Stimulated activated CD4-positive, alpha-beta T cell treated with anti-CD3 and anti-CD28 coated beads, TNF-alpha, amount 100 ng/mL, for 1 hour (primary cell): ENCODE data around the gene GSDME.
"Not testable (repeated sequence)": the region's sequence is repeated elsewhere in the genome, so short reads cannot be mapped to it uniquely, and the experiment has no call there.

Experiments
- DNase-seq, 3 donors: peaks; one replicate each; pipeline ENCODE4 v3.0.0-alpha.2; 2020; ENCODE audit warnings: low read depth in 3 of 3, low spot score in 1 of 3

Gene GSDME

DNA sequence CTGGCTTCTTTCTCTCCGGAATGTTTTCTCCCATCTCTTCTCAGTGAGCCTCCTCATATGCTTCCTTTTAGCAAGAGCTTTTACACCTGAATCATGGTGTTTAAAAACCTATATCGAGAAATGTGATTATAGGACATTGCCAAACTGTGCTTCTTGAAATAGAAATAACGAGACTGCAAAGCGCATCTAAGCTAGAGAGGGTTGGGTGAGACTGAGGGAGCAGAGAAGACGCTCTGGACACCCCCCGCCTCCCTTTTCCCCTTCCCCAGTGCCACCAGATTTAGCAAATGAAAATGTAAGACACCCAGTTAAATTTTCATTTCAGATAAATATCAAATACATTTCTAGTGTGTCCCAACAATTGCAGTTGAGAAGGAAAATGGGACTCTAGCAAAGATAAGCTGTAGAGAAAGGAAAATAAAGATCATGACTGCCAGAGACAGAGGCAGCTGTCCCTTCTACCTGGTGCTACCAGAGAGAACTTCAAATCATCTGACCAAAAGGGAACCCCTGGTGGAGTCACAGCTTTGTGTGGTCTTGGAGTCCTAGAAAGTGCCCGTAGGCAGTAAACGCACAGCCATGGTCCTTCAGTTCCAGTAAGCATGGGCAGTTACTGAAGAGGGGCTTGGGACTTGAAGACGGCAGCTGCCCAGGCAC is 14.6 kb downstream of the GSDME start:
- no peak for DNase-seq

DNA sequence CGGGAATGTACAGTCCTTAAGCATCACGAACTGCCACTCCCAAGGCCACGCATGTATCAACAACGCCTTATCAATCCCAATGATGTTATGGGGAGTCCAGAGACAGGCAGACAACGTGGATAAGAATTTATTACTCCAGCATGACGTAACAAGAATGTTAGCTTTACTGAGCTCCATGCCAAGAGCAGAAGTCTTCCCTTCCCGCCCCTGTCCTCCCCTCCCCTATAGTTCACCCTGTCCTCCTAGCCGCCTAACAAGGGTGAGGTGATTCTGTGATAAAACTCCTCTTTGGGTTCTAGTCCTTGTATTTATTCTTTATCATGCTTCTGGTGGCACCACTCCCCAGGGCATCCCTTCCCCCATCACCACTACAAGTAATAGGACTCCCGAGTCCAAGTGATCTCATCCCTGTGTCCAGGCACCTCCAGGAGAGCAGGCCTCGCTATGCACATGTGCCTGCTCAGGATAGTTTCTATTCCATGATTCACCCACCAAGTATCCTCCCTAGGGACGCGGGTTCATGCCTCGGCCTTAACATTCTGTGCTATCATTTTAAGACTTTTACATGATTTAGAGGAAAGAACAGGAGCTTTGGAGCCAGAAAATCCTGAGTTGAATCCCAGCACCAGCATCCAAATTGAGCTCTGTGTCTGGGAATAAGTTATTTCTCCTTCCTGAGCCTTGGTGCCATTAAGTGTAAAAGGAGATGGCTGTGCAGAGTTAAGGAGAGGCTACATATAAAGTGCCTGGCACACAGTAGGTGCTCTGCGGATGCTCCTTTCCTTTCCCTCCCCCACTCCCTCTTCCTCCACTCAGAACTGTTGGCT is 15.4 kb downstream of the GSDME start:
- DNase-seq: no peak

DNA sequence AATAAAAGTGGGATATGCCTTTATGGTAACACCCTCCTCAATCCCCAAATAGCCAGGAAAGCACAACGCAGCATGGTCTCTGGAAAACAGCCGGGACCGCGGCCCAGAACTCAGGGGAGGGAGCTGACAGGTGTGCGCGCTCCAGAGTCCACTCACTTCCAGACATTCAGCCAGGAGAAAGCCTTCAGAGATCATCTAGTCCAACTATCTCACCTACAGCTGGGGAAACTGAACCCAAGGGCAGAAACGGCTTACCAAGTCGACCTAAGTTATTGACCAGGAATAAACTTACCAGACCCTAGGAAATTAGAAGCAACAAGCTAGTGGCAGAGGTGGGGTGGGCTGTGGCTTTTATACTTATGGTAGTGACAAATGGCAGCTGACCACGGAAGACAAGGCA is 16.4 kb downstream of the GSDME start:
- DNase-seq: no peak

DNA sequence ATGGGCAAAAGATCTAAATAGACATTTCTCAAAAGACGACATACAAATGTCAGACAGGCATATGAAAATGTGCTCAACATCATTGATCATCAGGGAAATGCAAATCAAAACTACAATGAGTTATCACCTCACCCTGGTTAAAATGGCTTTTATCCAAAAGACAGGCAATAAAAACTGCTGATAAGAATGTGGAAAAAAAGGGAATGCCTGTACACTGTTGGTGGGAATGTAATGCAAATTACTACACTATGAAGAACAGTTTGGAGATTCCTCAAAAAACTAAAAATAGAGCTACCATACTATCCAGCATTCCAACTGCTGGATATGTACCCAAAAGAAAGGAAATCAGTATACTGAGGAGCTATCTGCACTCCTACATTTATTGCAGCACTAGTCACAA is 18.0 kb downstream of the GSDME start:
- DNase-seq: no peak

DNA sequence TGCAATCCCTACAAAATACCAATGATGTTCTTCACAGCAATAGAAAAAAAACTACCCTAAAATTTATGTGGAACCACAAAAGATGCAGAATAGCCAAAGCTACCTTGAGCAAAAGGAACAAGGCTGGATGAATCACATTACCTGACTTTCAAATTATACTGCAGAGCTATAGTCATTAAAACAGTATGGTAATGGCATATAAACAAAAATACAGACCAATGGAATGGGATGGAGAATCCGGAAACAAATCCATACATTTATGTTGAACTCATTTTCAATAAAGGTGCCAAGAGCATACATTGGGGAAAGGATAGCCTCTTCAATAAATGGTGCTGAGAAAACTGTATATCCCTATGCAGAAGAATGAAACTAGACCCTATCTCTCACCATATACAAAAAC is 18.7 kb downstream of the GSDME start:
- DNase-seq: no peak

DNA sequence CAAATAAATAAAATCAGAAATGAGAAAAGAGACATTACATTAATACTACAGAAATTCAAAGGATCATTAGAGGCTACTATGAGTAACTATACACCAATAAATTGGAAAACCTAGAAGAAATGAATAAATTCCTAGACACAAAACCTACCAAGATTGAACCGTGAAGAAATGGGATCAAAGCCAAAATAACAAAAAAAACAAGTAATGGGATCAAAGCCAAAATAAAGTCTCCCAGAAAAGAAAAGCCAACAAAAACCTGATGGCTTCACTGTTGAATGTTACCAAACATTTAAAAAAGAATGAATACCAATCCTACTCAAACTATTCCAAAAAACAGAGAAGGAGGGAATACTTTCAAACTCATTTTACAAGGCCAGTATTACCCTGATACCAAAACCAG is 20.0 kb downstream of the GSDME start:
- DNase-seq: no peak

DNA sequence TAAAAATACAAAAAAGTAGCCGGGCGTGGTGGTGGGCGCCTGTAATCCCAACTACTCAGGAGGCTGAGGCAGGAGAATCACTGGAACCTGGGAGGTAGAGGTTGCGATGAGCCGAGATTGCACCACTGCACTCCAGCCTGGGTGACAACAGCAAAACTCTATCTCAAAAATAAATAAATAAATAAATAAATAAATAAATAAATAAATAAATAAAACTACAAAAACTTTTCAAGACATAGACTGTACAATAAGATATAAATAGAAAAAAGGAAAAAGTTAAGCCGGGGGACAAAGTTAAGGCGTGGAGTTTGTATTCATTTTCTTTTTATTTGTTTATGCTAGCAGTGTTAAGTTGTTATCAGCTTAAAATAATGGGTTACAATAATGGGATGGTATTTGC is 21.7 kb downstream of the GSDME start:
- DNase-seq: not testable (repeated sequence)

DNA sequence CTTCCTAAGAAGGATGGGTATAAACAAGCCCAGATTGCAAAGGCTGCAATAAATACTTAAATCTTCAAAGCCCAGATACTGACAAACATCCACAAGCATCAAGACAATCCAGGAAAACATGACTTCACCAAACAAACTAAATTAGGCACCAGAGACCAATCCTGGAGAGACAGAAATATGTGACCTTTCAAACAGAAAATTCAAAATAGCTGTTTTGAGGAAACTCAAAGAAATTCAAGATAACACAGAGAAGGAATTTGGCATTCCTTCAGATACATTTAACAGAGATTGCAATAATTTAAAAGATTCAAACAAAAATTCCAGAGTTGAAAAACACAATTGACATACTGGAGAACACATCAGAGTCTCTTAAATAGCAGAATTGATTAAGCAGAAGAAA is 23.0 kb downstream of the GSDME start:
- DNase-seq: no peak

DNA sequence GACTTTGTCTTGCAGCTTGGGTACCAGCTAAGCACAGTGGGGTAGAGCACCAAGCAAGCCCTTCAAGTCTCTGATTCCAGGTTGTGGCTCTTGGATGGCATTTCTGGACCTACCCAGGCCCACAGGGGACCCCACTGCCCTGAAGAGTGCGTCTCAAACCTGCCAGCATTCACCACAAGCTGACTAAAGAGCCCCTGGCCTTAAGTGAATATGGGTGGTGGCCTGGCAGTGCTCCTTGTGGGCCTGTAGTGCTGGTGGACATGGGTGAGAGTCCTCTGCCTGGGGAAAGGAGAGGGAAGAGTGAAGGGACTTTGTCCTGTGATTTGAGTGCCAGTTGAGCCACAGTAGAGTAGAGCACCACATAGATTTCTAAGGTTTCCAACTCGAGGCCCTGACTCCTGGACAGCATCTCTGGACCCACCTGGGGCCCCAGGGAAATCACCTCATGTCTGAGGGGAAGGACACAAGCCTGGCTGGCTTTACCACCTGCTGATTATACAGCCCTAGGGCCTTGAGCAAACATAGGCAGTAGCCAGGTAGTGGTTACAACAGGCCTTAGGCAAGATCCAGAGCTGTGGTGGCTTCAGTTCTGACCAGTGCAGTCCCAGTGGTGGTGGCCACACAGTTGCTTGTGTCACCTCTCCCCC is 23.7 kb downstream of the GSDME start:
- DNase-seq: no peak

DNA sequence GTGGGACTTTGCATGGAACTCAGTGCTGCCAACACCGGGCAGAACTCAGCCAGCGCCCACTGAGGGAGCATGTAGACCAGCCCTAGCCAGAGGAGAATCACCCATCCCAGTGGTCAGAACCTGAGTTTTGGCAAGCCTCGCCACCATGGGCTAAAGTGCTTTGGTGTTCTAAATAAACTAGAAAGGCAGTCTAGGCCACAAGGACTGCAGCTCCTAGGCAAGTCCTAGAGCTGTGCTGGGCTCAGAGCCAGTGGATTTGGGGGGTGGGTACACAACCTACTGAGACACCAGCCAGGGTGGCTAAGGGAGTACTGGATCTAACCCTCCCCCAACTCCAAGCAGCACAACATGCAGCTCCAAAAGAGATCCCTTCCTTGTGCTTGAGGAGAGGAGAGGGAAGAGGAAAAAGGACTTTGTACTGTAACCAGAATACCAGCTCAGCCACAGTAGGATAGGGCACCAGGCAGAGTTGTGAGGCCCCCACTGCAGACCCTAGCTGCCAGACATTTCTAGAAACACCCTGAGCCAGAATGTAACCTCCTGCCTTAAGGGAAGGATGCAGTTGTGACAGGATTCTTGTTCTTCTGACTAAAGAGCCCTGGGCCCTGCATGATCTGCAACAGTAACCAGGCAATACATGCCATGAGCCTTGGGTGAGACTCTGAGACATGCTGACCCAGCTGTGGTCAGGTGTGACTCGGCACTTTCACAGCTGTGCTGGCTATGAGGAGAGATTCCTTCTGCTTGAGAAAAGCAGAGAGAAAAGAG is 24.4 kb downstream of the GSDME start:
- DNase-seq: no peak

DNA sequence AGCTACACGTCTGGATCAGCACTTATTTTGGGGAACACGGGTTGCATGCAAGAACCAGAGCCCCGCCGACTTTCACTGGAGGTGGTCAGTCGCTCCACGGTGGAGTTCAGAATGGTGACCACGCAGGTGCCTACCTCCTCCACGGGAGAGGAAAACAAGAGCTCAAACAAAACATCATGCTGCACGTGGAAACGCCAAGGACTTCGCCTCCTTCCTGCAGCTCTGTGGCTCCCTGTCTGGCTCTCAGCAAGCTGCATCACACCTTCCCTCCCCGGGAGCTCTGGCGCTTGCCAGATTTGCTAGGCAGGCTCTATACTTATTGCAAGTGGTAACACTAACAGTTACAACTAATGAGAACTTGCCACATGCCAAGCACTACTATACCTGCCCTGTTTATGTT is 26.0 kb downstream of the GSDME start:
- no peak for DNase-seq

DNA sequence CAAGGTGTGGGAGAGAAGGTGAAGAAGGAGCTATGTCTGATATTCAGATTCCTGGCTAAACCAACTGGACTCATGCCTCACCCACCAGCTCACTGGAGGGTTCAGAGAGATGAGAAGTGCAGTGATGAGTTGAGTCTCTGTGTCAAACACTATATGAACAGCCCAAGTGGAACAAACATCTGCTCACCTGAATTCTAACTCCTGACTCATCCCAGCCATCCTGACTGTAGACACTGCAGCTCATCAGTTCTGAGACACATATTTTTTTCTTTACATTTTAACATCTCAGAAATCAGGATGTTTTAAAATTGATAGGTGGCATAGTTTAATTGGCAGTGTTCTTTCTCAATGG is 27.3 kb downstream of the GSDME start:
- no peak for DNase-seq

DNA sequence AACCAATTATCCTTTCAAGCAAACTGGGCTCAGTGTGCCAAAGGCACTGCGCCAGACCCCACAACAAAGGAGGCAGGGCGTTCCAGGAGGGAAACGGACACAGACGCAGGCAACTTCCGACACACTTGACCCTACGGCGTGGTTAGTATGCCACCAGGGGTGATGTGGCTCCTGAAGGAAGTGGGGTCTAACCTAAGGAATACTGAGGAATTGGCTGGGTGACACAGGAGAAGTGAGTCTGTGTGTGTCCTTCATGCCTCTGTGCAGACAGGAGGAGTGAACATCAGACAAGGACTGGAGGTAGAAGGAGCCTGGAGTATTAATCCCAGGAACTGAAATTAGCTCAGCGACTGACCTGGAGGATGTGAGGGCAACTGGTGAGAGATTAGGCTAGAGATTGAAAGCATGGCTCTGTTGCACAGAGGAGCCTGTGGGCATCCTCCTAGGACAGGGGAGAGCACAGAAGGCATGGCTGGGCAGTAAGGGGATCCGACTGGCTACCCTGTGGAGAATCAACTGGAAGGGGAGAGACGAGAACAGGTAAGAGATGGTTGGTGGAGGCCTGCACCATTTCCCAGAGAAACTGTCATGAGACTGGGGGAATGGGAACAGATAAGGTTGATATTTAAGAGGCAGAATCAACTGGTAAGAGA is 27.8 kb downstream of the GSDME start:
- no peak for DNase-seq

DNA sequence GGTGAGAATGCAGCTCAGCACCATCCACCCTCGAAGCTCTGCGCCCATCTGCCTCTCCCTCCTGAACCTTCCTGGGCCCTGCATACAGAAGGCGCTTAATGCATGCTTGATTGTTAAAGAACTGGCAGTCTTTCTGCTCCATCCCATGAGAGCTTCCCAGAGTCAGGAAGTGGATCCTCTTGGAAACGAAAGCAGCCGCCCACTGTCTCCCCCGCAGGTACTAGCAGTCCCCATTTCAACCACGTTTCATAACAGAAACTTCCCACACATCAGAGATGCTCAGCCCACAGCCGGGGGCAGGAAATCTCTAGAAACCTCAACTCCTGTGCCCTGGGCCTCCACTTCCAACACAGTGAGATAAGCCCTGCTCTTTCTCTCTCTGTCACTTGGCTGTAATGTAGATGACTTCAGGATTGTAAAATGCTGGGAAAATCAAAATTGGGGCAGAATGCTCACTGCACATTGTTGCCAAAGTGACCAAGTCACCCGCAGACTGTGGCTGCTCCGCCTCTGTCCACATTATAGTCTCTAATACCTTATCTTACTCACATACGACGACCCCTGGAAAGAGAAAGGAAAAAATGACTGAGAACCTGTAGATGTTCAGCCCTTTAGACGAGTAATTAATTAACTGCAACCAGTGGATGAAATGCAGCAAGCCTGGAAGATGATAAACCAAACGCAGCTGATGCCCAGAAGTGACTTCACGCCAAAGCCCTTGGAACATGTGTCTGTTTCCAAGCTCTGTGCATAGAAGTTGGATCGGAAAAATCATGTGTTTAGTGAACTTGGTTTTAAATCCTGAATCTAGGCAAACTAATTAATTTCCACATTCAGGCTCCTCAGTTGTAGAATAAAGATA is 28.5 kb downstream of the GSDME start:
- DNase-seq: no peak

DNA sequence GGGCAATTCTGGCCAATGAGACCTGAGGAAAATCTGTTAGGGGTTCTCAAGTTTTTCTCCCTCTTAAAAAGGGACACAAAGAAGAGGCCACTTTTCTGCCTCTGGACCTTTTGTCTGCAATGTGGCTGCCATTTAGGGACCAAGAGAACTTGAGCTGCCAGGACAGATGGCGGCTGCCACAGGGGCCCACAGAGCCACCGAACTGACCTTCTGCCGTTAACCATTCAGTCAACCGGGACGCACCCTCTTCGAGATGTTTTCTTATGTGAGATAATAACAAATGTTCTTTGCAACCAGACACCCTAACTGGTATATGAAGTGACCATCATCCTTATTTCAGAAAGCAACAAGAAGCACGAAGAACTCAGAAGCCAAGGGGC is 29.2 kb downstream of the GSDME start:
- no peak for DNase-seq

DNA sequence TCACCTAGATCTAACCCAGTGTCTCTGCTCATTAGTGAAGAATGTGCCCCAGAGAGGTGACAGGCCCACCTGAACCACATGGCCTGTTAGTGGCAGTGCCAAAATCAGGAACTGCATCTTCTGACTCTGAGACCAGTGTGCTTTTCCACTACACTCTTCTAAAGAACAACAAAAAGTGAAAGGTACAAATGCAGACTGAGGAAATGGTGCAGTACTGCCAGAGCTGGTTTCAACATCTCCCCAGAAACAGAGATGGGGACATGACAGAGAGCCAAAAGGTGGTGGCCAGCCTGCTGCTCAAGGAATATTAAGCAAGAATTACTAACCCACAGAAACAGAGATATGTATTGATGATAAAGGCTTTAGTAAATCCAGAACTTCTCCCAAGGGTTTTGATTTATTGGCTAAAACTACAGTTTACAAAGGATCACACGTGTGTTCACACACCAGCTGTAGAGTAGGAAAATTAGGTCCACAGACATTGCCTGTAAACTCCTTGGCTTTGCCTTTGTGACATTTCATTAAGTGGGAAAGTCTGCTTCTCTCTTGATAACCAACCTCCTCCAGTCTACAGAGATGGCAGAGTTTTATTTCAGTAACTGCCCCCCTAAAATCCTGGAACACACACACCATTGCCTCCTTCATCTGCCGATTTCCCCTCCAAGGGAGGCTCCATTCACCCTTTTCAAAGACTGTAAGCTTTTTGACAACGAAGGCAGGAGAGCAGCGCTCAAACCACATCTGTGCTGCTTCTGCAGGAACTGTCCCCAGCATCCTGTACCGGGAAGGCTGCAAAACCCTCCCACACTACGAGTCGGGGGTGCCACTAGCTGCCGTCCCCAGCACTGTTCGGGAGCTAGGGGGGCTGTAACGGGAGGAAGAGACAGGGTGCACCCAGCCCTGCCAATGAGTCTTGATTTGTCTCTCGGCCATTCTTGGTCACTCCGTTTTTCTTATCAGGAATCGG is 29.8 kb downstream of the GSDME start:
- DNase-seq: no peak

DNA sequence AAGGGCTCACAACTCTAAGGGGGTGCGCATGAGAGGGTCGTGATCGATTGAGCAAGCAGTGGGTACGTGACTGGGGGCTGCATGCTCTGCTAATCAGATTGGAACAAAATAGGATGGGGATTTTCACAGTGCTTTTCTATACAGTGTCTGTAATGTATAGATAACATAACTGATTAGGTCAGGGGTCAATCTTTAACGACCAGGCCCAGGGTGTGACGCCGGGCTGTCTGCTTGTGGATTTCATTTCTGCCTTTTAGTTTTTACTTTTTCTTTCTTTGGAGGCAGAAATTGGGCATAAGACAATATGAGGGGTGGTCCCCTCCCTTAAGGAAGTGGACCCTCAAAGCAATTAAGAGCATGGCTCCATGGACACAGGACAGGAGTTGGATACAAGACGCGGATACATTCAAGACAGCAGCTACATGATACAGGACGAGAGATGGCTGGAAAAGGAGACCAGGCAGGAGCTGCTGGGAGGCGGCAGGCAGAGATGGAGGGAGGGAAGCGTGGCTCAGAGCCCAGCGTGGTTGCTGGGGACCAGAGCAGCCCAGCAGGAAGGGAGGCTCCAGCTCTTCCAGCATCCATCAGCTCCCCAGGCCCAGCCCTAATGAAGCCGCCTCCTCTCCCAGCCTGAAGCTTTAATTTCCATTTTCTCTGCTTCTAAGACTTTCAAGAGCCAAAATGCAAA is 31.6 kb downstream of the GSDME start:
- DNase-seq: no peak

DNA sequence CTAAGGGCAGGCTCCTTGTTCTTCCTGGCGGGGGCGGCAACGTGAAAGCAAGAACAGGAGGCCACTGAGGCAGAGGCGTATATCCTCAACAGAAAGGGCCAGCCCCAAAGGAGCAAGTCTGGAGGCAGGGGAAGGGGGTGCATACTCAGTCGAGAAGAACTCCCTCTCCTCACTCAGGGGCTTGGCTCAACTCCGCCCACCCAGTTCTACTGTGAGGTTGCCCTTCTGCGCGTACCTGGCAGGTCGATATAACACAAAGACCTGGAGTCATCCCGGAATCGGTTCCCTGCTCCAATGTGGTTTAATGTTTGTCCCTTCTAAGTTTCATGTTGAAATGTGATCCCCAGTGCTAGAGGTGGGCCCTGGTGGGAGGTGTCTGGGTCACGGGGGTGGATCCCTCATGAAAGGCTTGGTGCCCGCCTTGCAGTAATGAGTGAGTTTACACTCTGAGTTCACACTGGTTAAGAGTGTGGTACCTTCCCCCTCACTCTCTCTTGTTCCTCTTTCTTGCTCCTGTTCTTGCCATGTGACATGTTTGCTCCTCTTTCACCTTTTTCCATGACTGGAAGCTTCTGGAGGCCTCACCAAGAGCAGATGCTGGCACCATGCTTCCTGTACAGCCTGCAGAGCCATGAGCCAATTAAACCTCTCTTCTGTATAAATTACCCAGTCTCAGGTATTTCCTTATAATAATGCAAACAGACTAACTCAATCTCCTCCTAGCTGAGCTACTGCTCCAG is 32.6 kb downstream of the GSDME start:
- no peak for DNase-seq
